Stimulated activated CD4-positive, alpha-beta T cell treated with anti-CD3 and anti-CD28 coated beads, Interleukin-12 subunit alpha, Interleukin-12 subunit beta, amount 100 ng/mL, for 24 hours (primary cell): ENCODE results near the gene MARK2.

Experiments used
- DNase-seq, 2 experiments: peaks; one replicate each; pipeline ENCODE4 v3.0.0-alpha.2; 2020; ENCODE audit warnings: low read depth in 2 of 2

Gene MARK2

DNA sequence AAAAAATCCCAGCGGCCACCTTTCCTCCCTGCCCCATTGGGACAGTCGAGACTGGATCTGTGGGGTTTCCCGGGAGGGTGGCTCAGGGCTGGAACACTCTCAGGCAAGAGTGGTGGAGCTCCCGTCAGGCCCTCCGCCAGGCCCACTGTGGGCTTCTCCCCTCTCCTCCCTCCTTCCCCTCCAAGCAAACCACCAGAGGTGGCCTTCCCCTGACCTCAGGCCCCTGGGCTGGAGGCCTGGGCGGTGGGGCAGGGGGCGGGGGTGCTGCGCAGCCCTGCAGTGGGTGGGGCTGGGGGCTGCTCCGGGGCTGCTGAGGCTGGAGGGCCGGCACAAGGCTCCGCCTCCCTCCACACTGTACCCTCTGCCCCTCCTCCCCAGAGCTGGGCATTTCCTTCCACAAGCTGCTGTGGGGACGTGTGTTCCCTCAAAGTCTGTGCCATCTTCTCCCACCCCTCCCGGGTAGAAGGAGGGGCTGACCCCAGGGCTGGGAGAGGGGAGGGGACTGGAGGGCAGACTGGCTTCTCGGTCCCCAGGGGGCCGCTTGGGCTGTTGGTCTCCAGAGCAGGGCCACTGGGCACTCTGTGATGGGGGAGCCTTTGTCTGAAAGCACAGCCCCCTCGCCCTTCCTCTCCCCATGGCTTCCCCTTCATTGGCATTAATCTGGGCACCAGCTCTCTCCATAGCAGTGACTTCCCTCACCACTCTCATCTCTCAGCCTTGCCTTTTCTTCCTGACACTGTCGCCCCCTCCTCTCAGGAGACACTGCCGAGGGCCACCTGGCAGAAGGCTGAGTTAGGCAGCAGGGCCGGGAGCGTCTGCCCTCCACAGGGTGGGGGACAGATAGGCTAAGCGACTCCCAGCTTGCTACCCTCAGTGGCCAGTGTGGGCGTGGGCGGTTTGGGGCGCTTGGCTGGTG lies 70.9 kb downstream of the MARK2 start:
- DNase-seq = no peak

- DNase-seq = no peak
Measured at GRCh38 chr11:63910675-63911074, 71.8 kb downstream of the MARK2 start.

DNA sequence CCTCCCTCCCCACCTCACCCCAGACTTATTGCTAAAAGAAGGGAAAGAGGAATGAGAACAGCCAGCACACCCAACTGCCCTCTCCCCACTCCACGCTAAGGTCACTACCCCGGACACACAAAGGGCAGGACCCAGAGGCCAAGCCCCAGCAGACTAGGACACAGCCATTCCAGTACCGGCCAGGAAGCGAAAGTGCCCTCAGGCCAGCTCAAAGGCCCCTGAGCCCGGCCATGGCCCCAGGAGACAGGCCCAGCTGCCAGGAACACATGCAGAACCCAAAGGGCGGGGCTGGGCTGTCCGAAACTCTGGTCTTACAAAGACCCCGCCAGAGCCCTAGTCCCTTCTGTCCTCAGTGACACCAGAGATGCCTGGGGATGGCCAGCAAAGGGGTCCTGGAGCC lies 72.5 kb downstream of the MARK2 start:
- DNase-seq = no peak

DNA sequence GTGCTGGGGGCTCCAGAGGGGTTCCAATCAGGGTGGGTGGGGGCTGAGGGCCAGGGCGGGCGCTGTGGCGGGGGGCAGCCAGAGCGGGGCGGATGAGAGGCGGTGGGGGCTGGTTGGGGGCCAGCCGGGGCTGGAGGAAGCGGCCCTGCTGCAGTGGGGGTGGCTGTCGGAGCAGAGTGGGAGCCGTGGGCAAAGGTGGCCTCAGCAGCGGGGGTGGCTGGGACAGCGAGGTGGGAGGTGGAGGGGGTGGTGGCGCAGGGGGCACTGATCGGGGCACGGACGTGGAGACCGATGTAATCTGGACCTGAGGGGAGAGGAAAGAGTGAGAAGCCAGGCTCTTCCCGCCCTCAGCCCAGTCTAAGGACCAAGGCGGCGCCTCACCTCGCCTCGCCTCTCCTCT lies 73.0 kb downstream of the MARK2 start:
- DNase-seq = no peak

GRCh38 chr11:63912678-63913077 lies 73.8 kb downstream of the MARK2 start:
- no peak for DNase-seq

GRCh38 chr11:63913866-63914830 lies 75.2 kb downstream of the MARK2 start:
- DNase-seq = no peak

- no peak for DNase-seq
Measured at GRCh38 chr11:63914896-63915691, 76.2 kb downstream of the MARK2 start.

DNA sequence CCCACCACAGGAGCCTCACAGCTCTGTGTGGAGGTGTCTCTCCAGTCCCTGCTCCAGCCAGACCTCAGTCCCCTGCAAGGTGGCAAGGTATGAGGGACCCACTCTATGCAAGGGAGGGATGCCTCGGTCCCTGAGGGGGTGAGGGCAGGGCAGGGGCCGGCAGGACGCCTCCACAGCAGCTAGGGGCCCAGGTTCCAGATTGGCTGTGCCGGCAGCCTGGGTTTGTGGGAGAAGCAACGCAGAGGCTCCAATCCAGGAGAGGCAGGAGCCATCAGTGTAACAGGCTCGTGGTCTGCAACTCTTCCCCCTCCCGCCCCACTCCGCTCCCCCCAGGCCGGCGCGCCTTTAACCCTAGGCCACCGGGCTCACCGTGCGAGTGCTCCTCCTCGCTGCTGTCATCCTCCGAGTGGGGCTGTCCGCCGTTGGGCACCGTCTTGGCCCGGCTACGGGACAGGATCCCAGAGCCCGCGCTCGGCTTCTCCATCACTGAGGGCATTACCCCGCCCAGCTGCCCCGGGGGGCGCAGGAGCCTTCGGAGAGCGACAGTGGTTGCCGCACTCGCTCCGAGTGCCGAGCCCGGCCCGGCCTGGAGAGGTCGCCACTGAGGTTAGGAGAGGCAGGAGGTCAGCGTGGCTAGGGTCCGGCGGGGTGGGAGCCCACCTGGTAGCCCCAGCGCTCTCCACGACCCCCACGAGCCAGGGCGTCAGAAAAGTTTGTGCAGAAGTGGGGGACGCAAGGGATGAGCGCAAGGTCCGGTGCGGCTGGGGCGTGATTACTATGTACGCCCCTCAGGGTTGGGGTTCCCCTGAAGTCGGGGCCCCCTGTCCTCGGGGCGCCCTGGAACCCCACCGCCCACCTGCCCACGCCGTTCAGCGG lies 77.3 kb downstream of the MARK2 start:
- DNase-seq = no peak

- peak in 1 of 2 experiments; percentile 46 for DNase-seq
Measured at GRCh38 chr11:63916837-63917691, 78.2 kb downstream of the MARK2 start, which contains the start of gene RCOR2. Gene RCOR2 (minus strand): TSS chr11:63917164. CDS start chr11:63916456, 708 bp downstream.

DNA sequence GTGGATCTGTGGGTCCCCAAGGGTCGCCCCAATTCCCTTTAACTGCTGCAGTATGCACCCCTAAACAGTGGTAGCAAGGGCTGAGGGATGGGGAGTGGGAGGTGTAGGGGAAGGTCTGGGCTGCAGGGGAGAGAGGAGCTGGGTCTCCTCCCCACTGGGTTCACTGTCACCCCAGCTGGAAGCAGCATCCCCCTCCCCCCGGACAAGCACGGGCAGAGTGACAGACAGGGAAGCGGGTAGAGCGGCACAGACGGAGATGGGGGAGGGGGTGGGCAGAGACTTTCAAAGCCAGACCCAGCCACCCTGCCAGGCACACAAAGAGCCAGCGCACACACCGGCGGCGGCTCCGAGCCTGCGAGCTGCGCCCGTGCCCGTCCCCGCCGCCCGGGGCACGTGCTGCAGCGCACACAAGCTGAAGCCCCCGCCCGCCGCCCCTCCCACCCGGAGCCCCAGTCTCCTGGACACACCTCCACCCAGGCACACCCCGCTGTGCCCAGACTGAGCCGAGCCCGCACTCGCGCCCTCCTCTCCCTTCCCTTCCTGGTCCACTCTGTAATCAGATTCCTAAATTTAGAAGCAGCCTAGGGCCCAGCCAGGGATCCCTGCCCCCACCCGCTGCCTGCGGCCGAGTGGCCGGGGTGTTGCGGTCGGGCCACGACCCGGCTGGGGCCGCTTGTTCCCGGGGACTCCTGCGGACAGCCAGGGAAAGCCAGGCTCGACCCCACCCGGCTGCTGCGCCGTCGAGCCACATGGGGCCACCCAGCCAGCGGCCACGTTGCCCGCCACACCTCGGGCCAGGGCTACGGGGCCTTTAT lies 79.0 kb downstream of the MARK2 start:
- DNase-seq = no peak

GRCh38 chr11:63918507-63919191 lies 79.7 kb downstream of the MARK2 start:
- no peak for DNase-seq

GRCh38 chr11:63919267-63920125 lies 80.6 kb downstream of the MARK2 start:
- no peak for DNase-seq

- no peak for DNase-seq
Measured at GRCh38 chr11:63920126-63920938, 81.4 kb downstream of the MARK2 start.

DNA sequence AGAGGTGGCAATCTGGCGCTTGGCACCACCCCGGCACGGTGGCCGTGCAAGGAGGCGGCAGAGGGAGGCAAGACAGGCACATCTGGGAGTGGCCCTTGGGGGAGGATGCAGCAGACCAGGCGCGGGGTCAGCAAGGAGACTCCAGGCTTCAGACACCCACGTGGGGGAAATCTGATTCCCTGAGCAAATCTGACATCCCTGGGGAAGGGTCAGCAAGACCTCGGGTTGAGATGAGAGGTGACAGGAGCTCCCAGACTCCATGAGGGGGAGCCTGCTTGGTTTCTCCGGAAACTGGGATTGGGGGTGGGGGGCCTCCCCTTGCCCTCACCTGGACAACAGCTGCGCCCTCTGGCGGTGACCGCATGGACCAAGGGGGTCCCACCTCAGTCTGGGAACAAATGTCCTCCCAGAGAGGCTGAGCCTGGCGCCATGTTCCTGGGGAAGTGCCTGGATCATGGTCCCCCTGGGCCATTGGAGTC lies 82.1 kb downstream of the MARK2 start:
- no peak for DNase-seq

- DNase-seq = no peak
Measured at GRCh38 chr11:63922673-63923192, 83.8 kb downstream of the MARK2 start.

DNA sequence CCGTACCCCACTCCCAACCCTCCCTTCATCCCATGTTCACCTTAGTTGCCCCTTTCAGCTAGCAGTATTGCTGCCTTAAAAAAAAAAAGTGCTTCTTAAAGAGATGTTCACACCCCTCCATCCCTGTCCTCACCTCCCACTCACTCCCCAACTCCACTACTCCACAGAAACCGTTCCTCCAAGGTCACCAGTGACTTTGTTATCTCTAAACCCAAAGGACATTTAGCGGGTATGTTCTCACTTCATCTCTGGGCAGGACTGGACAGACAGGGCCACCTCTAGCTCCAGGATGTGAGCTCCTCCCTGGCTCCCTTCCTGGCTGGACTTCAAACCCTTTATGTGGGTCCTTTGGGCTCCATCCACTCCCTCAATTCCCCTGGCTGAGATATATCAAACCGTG lies 84.4 kb downstream of the MARK2 start:
- DNase-seq = no peak
